Upper lobe of right lung (tissue), 1 donor: ENCODE measurements around the gene HIP1. TPM values are rescaled to one million over a fixed set of nuclear protein-coding genes. Genes with fewer than 3 reads are reported as not detected.

ENCODE experiments used
- ATAC-seq: fragments of 200-7000 bp; cut with Tn5 transposase; one replicate; pipeline ENCODE4 v1.9.1; 2020; ENCODE audit warnings: mild to moderate bottlenecking, moderate library complexity
- DNase-seq: peaks from one replicate; pipeline ENCODE4 v3.0.0-alpha.2; 2020
- H3K27ac ChIP-seq: fragments of 200-600 bp; one replicate; pipeline ENCODE4 v1.8.0; 2022
- H3K27me3 ChIP-seq: fragments of 200-600 bp; one replicate; pipeline ENCODE4 v1.8.0; 2022; ENCODE audit warnings: mild to moderate bottlenecking
- H3K36me3 ChIP-seq: fragments of 200-600 bp; one replicate; pipeline ENCODE4 v1.8.0; 2022
- H3K4me1 ChIP-seq: fragments of 200-600 bp; one replicate; pipeline ENCODE4 v1.8.0; 2022
- H3K4me3 ChIP-seq: fragments of 200-600 bp; one replicate; pipeline ENCODE4 v1.8.0; 2022; ENCODE audit warnings: mild to moderate bottlenecking
- H3K9me3 ChIP-seq: fragments of 200-600 bp; one replicate; pipeline ENCODE4 v1.8.0; 2022
- CTCF ChIP-seq: fragments of 200-600 bp; IDR thresholded peaks from one replicate; pipeline ENCODE4 v1.8.0; 2022; ENCODE audit warnings: antibody characterized with exemption
- intact Hi-C: fragments of 100-400 bp; cut with DNase I; formaldehyde crosslinking; loops from one replicate; pipeline ENCODE4 v1.11.0; 2022
- total RNA-seq: library from RNA; stranded (reverse); fragmentation: NEBNext Ultra II Directional; extraction: Animal tissue kit (Norgen Biotek cat#: 25700); gene quantifications from one replicate; pipeline ENCODE4 v1.2.1, GENCODE V29; 2021
- donor health status: DM: no; HTN: yes; CAD: no; lungs with severe emphysema.

HIP1 gene
- total RNA-seq, 1 donor from 2014 or later, result 86.2 TPM

GRCh38 chr7:75704928-75705327 lies 33.8 kb downstream of the HIP1 start:
- DNase-seq (no peak), ATAC-seq (no peak)
- Histone ChIP-seq H3K36me3 (no peaks in the 10 kb centered on the region), H3K27ac (no peak overlapping the region), H3K4me1 (no peaks in the 10 kb centered on the region), H3K4me3 (no peak overlapping the region), H3K27me3 (no peaks in the 10 kb centered on the region), H3K9me3 (peaks cover 3% of the 10 kb centered on the region)
- intact Hi-C loops, result no loop called here
- no peak for TF ChIP-seq CTCF

- no peaks in the 10 kb centered on the region for H3K27me3 ChIP-seq
- H3K36me3 ChIP-seq, result no peaks in the 10 kb centered on the region
- intact Hi-C loops, result no loop called here
- no peak for TF ChIP-seq CTCF
- no peak for ATAC-seq
- H3K9me3 ChIP-seq, result no peaks in the 10 kb centered on the region
- no peaks in the 10 kb centered on the region for H3K4me1 ChIP-seq
- no peak overlapping the region for H3K27ac ChIP-seq
- H3K4me3 ChIP-seq, result no peak overlapping the region
- DNase-seq, result no peak
Measured at GRCh38 chr7:75702515-75702914, 36.2 kb downstream of the HIP1 start.

GRCh38 chr7:75699993-75700392 lies 38.7 kb downstream of the HIP1 start:
- no peak for TF ChIP-seq CTCF
- no peak for ATAC-seq
- no peak overlapping the region for H3K4me3 ChIP-seq
- H3K27ac ChIP-seq, result no peak overlapping the region
- no peaks in the 10 kb centered on the region for H3K36me3 ChIP-seq
- H3K27me3 ChIP-seq, result no peaks in the 10 kb centered on the region
- no peaks in the 10 kb centered on the region for H3K9me3 ChIP-seq
- intact Hi-C loops, result no loop called here
- peak; percentile 41 for DNase-seq
- H3K4me1 ChIP-seq, result no peaks in the 10 kb centered on the region

GRCh38 chr7:75698358-75698757 lies 40.4 kb downstream of the HIP1 start:
- ATAC-seq, result no peak
- DNase-seq, result peak; percentile 3
- intact Hi-C loops, result no loop called here
- Histone ChIP-seq H3K36me3 (no peaks in the 10 kb centered on the region), H3K4me1 (no peaks in the 10 kb centered on the region), H3K27ac (no peak overlapping the region), H3K27me3 (no peaks in the 10 kb centered on the region), H3K4me3 (no peak overlapping the region), H3K9me3 (no peaks in the 10 kb centered on the region)
- TF ChIP-seq CTCF, result no peak

- H3K27me3 ChIP-seq, result no peaks in the 10 kb centered on the region
- peak; percentile 68 for ATAC-seq
- no peak for TF ChIP-seq CTCF
- H3K27ac ChIP-seq, result no peak overlapping the region
- no peak overlapping the region for H3K4me3 ChIP-seq
- intact Hi-C loops, result no loop called here
- DNase-seq, result peak; percentile 66
- H3K4me1 ChIP-seq, result no peaks in the 10 kb centered on the region
- H3K9me3 ChIP-seq, result no peaks in the 10 kb centered on the region
- H3K36me3 ChIP-seq, result no peaks in the 10 kb centered on the region
Measured at GRCh38 chr7:75696263-75697037, 42.3 kb downstream of the HIP1 start.
